DND-41 (cell line): ENCODE measurements around the gene MEIS3.

ENCODE experiments used
- EZH2 ChIP-seq: IDR thresholded peaks from 3 replicates; pipeline ENCODE4 v1.6.1; 2012; ENCODE audit warnings: borderline replicate concordance, low read depth, mild to moderate bottlenecking, moderate library complexity, low read length, inconsistent platforms; ENCODE audit not compliant: severe bottlenecking
- TF ChIP-seq, protein P1 (sequence below): IDR thresholded peaks from 2 replicates; pipeline ENCODE4 v1.5.1; 2012; ENCODE audit warnings: borderline replicate concordance, low read length, moderate library complexity, mild to moderate bottlenecking; ENCODE audit not compliant: poor library complexity, severe bottlenecking; ENCODE audit errors: extremely low read depth

DNA sequence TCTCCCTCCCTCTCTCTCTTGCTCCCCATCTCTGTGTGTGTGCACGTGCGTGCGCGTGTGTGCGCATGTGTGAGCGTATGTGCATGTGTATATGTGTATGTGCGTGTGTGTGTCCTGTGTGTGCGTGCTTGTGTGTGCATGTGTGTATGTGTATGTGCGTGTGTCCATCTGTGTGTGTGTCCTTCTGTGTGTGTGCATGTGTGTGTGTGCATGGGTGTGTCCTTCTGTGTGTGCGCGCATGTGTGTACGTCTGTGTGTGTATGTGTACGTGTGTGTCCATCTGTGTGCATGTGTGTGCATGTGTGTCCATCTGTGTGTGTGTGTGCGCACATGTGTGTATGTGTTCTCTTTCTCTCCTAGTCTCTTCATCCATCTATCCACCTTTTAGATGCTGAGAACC lies 40.1 kb upstream of the MEIS3 start:
- TF ChIP-seq, protein P1, sequence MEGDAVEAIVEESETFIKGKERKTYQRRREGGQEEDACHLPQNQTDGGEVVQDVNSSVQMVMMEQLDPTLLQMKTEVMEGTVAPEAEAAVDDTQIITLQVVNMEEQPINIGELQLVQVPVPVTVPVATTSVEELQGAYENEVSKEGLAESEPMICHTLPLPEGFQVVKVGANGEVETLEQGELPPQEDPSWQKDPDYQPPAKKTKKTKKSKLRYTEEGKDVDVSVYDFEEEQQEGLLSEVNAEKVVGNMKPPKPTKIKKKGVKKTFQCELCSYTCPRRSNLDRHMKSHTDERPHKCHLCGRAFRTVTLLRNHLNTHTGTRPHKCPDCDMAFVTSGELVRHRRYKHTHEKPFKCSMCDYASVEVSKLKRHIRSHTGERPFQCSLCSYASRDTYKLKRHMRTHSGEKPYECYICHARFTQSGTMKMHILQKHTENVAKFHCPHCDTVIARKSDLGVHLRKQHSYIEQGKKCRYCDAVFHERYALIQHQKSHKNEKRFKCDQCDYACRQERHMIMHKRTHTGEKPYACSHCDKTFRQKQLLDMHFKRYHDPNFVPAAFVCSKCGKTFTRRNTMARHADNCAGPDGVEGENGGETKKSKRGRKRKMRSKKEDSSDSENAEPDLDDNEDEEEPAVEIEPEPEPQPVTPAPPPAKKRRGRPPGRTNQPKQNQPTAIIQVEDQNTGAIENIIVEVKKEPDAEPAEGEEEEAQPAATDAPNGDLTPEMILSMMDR, result no peak
- no peak for TF ChIP-seq EZH2
